Activated naive CD8-positive, alpha-beta T cell treated with anti-CD3 and anti-CD28 coated beads, Interleukin-2, amount 50 U/mL, for 24 hours (primary cell): ENCODE results near the gene DRD4.

Experiments used
- ATAC-seq: fragments of 150-1000 bp; cut with Tn5 transposase; one replicate; pipeline ENCODE4 v1.10.0; 2021
- DNase-seq: peaks from one replicate; pipeline ENCODE4 v3.0.0; 2021
- H3K27ac Mint-ChIP-seq: one replicate; pipeline ENCODE4 v1.8.0; 2021; ENCODE audit warnings: mild to moderate bottlenecking, mixed read lengths
- H3K27me3 Mint-ChIP-seq: one replicate; pipeline ENCODE4 v1.8.0; 2021; ENCODE audit warnings: mixed read lengths
- H3K36me3 Mint-ChIP-seq: one replicate; pipeline ENCODE4 v1.8.0; 2021; ENCODE audit warnings: low read depth, mixed read lengths
- H3K4me1 Mint-ChIP-seq: one replicate; pipeline ENCODE4 v1.8.0; 2021; ENCODE audit warnings: mixed read lengths
- H3K4me3 Mint-ChIP-seq: one replicate; pipeline ENCODE4 v1.8.0; 2021; ENCODE audit warnings: mild to moderate bottlenecking, moderate library complexity, mixed read lengths
- H3K9me3 Mint-ChIP-seq: one replicate; pipeline ENCODE4 v1.8.0; 2021; ENCODE audit warnings: mixed read lengths

The DRD4 gene

DNA sequence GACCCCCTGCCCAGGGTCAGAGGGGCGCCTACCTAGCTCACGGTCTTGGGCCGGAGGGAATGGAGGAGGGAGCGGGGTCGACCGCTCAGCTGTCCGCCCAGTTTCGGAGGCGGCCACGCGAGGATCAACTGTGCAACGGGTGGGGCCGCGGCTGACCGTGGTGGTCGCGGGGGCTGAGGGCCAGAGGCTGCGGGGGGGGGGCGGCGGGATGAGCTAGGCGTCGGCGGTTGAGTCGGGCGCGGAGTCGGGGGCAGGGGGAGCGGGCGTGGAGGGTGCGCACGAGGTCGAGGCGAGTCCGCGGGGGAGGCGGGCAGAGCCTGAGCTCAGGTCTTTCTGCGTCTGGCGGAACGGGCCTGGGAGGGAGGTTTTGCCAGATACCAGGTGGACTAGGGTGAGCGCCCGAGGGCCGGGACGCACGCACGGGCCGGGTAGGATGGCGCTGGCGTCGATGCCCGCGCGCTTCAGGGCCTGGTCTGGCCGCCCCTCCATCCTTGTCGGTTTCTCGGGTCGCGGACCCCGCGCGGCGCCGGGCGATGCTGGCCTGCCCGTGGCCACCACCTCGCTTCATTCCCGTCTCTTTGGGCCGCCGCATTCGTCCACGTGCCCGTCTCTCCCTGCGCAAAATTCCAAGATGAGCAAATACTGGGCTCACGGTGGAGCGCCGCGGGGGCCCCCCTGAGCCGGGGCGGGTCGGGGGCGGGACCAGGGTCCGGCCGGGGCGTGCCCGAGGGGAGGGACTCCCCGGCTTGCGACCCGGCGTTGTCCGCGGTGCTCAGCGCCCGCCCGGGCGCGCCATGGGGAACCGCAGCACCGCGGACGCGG, at the start of gene DRD4:
Gene DRD4 (plus strand): TSS at position 759 of the 822 bp plus-strand sequence. CDS start 36 bp downstream, at position 795.
- ATAC-seq (no peak), DNase-seq (no peak)
- H3K4me1 Mint-ChIP-seq = peaks cover 17% of the 10 kb centered on the region
- peaks cover 4% of the 10 kb centered on the region for H3K36me3 Mint-ChIP-seq
- H3K4me3 Mint-ChIP-seq = peak within 1 kb of the TSS; percentile 8
- no peak within 1 kb of the TSS for H3K27ac Mint-ChIP-seq
- peaks cover 26% of the 10 kb centered on the region for H3K27me3 Mint-ChIP-seq
- no peaks in the 10 kb centered on the region for H3K9me3 Mint-ChIP-seq

DNA sequence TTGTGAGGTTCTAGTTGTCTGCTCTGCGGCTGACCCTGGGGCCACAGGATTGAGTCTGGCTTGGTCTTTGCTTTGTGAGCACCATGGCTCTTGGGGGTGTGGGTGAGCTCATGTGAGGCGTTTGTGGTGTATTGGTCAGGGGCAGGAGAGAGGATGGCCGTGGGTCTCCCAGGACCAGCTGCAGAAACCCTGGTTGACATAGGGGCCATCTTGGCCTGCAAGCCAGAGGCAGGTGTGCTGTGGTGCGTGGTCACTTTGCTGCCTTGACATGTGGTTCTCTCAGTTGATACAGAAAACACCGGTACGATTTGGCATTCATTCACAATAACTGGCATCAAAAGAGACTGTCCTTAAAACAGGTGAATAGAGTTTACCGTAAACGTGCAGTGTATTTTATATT, 49.5 kb upstream of the DRD4 start:
- Mint-ChIP-seq H3K4me1 (peaks cover 26% of the 10 kb centered on the region), H3K9me3 (no peaks in the 10 kb centered on the region), H3K27ac (peak overlapping the region; percentile 92), H3K4me3 (peak overlapping the region; percentile 61), H3K36me3 (peaks cover 39% of the 10 kb centered on the region), H3K27me3 (no peaks in the 10 kb centered on the region)
- DNase-seq (no peak), ATAC-seq (peak; percentile 6)

DNA sequence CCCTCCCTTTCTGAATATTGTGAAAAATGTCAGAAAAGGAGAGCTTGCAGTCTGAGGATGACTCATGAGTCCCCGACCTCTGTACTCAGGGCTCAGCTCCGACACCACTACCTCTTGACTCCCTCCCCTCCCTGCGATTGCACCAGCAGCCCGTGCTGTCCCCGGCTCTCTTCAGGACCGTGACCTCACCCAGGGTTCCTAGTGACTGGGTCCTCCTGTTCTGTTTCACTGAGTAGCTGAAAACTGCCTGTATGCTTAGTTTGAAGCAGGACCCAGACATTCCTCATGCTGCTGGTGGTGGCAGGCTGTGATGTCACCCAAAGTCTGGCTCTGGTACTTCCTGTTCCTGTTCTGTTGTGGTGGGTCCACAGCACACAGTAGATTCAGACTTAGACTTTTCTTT, 49.1 kb upstream of the DRD4 start:
- ATAC-seq (peak; percentile 100), DNase-seq (peak; percentile 65)
- H3K27ac Mint-ChIP-seq = peak overlapping the region; percentile 92
- peak overlapping the region; percentile 61 for H3K4me3 Mint-ChIP-seq
- H3K4me1 Mint-ChIP-seq = peaks cover 26% of the 10 kb centered on the region
- H3K27me3 Mint-ChIP-seq = no peaks in the 10 kb centered on the region
- peaks cover 39% of the 10 kb centered on the region for H3K36me3 Mint-ChIP-seq
- no peaks in the 10 kb centered on the region for H3K9me3 Mint-ChIP-seq

DNA sequence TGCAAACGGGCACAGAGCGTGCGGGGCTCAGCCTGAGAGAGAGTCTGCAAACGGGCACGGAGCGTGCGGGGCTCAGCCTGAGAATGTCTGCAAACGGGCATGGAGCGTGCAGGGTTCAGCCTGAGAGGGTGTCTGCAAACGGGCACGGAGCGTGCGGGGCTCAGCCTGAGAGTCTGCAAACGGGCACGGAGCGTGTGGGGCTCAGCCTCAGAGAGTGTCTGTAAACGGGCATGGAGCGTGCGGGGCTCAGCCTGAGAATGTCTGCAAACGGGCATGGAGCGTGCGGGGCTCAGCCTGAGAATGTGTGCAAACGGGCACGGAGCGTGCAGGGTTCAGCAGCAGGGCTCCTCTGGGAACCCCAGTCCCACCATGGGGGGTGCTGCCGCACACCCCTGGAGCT, 47.3 kb upstream of the DRD4 start:
- ATAC-seq = no peak
- Mint-ChIP-seq H3K27ac (no peak overlapping the region), H3K27me3 (no peaks in the 10 kb centered on the region), H3K36me3 (peaks cover 41% of the 10 kb centered on the region), H3K4me1 (peaks cover 29% of the 10 kb centered on the region), H3K9me3 (no peaks in the 10 kb centered on the region), H3K4me3 (no peak overlapping the region)
- no peak for DNase-seq

DNA sequence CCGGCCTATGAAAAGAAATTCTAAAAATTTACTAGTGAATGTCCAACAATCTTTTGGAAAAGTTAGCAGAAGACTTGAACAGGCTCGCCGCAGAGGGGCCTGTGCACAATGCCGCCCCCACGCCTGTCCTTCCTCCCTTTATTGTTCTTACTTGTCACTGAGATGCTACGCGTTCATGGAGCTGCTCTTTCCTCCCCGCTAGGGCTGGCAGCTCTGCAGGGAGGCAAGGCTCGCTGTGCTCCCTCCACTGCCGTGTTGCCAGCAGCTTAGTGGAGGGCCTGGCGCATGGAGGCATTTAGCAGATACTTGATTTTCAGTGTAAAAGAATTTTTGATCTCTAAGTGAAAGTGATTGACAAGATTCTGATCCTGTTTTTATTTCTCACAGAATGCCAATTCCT, 46.1 kb upstream of the DRD4 start:
- Mint-ChIP-seq H3K27ac (no peak overlapping the region), H3K36me3 (peaks cover 45% of the 10 kb centered on the region), H3K4me1 (peaks cover 29% of the 10 kb centered on the region), H3K9me3 (no peaks in the 10 kb centered on the region), H3K27me3 (no peaks in the 10 kb centered on the region), H3K4me3 (no peak overlapping the region)
- no peak for ATAC-seq
- no peak for DNase-seq

DNA sequence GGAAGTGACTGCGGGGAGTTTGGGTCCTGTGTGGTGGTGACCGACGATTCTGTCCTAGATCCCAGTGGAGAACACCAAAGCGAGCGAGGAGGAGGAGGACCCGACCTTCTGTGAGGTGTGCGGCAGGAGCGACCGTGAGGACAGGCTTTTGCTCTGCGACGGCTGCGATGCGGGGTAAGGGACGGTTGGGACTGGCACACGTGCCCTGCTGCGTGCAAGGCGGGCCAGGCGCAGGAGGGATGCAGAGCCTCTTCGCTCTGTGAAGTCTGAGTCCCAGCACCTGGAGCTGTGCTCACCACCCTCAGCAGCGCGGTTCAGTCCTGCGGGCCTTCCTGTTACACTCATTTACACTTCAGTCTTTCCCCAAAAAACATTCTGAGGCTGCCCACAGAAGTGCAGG, 44.6 kb upstream of the DRD4 start:
- H3K4me3 Mint-ChIP-seq = no peak overlapping the region
- peaks cover 23% of the 10 kb centered on the region for H3K4me1 Mint-ChIP-seq
- ATAC-seq (no peak), DNase-seq (no peak)
- no peaks in the 10 kb centered on the region for H3K27me3 Mint-ChIP-seq
- H3K36me3 Mint-ChIP-seq = peaks cover 49% of the 10 kb centered on the region
- H3K9me3 Mint-ChIP-seq = no peaks in the 10 kb centered on the region
- H3K27ac Mint-ChIP-seq = no peak overlapping the region

DNA sequence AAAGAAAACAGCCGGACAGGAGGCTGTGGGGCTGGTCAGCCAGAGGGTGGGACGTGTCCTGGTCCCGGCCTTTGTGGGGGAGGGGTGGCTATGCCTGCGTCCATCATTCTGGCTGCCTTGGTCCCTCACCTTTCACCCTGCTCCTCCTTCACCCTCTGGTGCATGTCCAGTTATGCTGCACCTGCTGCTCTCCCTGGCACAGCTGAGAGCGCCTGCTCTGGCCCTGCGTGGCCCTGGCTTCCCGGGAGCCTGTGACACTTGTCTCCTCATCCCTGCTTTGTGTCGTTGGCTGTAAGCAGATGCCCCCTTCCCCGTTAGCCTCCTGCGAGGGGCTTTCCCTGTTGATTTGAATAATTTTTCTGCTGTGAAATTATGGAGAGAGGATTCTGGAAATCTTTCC, 44.2 kb upstream of the DRD4 start:
- Mint-ChIP-seq H3K9me3 (no peaks in the 10 kb centered on the region), H3K4me1 (peaks cover 19% of the 10 kb centered on the region), H3K36me3 (peaks cover 48% of the 10 kb centered on the region), H3K27ac (no peak overlapping the region), H3K27me3 (no peaks in the 10 kb centered on the region), H3K4me3 (no peak overlapping the region)
- no peak for ATAC-seq
- DNase-seq = no peak

DNA sequence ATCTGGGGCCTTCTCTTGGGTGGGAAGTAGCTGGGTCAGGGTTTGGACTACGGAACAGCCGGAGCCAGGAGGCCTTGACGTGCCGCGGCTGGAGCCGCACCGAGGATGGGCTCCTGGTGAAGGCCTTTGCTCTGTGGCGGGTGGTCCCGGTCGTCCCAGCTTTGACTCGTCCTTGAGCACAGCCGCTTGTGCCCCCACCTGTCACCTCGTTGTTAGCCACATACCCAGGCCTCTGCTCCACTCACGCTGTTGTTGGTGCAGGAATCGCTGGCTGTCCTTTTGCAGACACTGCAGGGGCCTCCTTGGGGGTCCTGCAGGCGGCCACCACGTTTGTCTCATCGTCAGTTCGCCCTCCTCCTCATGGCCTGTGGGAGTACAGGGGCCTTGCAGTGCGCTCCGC, 43.7 kb upstream of the DRD4 start:
- H3K36me3 Mint-ChIP-seq = peaks cover 44% of the 10 kb centered on the region
- peaks cover 14% of the 10 kb centered on the region for H3K4me1 Mint-ChIP-seq
- no peak overlapping the region for H3K4me3 Mint-ChIP-seq
- no peak for ATAC-seq
- H3K27ac Mint-ChIP-seq = no peak overlapping the region
- no peaks in the 10 kb centered on the region for H3K9me3 Mint-ChIP-seq
- no peaks in the 10 kb centered on the region for H3K27me3 Mint-ChIP-seq
- DNase-seq = no peak

DNA sequence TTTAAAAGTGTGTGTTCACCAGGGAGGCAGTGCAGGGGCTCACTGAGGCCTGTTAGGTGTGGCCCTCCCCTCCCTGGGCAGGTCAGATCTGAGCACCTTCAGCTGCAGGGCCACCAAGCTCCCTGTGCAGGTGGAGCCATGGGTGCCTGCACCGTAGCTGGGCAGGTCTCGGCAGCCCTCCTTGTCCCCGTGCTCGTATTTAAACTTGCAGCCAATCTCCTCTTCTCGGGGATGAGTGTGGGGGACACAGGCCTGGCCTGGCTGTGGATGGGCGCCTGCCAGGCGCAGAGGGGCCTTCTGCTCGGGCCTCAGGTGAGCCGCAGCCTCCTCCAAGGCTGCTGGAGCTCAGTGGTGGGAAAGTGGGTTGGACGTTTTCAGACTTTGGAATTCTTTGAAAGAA, 41.7 kb upstream of the DRD4 start:
- H3K27ac Mint-ChIP-seq = no peak overlapping the region
- DNase-seq (no peak), ATAC-seq (no peak)
- no peaks in the 10 kb centered on the region for H3K27me3 Mint-ChIP-seq
- peaks cover 10% of the 10 kb centered on the region for H3K4me1 Mint-ChIP-seq
- H3K9me3 Mint-ChIP-seq = no peaks in the 10 kb centered on the region
- no peak overlapping the region for H3K4me3 Mint-ChIP-seq
- peaks cover 40% of the 10 kb centered on the region for H3K36me3 Mint-ChIP-seq

DNA sequence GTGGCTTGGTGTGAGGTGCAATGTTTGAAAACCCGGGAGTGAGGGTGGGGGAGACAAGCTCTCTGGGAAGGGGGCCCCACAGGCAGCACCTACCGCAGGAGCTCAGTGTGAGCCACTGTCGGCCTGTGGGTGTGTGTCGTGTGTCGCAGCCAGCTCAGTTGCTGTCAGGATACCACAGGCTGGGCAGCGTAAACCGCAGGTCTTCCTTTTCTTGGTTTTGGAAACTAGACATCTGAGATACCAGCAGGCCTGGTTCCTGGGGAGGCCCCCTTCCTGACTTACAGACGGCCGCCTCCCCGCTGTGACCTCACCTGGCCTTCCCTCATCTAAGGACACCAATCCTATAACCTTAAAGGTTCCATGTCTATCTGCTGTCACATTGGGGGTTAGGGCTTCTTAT, 40.7 kb upstream of the DRD4 start:
- no peak for DNase-seq
- H3K4me1 Mint-ChIP-seq = peaks cover 10% of the 10 kb centered on the region
- H3K27ac Mint-ChIP-seq = peak overlapping the region; percentile 46
- no peak overlapping the region for H3K4me3 Mint-ChIP-seq
- no peaks in the 10 kb centered on the region for H3K9me3 Mint-ChIP-seq
- H3K27me3 Mint-ChIP-seq = no peaks in the 10 kb centered on the region
- peaks cover 36% of the 10 kb centered on the region for H3K36me3 Mint-ChIP-seq
- peak; percentile 41 for ATAC-seq

DNA sequence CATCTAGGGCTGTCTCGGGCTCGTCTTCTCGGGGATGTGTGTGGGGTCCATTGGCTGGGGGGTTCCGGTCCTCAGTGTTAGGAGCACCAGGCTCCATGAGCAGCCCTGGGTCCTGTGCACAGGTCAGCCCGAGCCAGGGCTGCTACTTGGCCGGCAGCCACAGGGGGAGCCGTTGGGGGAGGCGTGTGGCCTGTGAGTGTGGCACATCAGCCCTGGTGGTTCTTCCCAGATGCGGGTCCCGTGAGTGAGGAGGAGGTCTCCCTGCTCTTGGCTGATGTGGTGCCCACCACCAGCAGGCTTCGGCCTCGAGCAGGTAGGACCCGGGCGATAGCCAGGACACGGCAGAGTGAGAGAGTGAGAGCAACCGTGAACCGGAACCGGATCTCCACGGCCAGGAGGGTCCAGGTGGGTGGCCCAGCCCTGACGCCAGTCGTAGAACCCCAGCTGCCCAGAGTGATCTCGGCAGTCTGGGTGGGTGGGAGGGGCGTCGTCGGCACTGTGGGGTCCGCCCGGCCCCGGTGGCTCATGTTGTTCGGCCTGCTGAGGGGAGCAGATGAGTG, 39.8 kb upstream of the DRD4 start:
- H3K9me3 Mint-ChIP-seq = no peaks in the 10 kb centered on the region
- peaks cover 10% of the 10 kb centered on the region for H3K4me1 Mint-ChIP-seq
- DNase-seq (no peak), ATAC-seq (peak; percentile 23)
- H3K27ac Mint-ChIP-seq = no peak overlapping the region
- H3K4me3 Mint-ChIP-seq = no peak overlapping the region
- H3K36me3 Mint-ChIP-seq = peaks cover 40% of the 10 kb centered on the region
- H3K27me3 Mint-ChIP-seq = no peaks in the 10 kb centered on the region

DNA sequence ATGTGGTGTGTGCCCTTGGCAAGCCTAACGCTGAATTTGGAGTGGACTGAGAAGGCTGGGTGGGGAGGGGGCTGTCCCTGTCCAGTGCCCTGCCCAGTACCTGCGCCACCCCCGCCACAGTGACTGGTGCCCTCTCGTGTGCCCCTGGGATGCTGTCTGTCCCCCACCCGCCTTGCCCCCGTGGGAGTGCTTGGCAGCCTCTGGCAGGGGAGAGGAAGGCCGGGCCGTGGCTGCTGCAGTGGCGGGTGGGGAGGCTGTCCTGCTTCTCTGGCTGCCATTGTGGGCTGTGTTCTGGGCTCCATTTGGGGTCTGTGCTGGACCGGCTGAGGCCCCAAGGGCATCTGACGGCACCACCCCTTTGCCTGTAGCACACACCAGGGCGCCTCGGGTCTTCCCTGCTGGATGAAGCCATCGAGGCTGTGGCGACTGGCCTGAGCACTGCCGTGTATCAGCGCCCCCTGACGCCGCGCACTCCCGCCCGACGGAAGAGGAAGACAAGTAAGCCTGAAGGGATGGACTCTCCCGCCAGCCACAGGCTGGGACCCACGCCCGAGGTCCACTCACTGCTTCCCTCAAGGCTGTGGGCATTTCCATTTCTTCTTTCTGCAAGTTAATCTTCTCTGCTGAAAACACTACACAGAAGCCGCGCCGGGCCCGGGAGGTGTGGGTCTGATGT, 38.9 kb upstream of the DRD4 start:
- Mint-ChIP-seq H3K36me3 (peaks cover 39% of the 10 kb centered on the region), H3K27me3 (no peaks in the 10 kb centered on the region), H3K4me1 (peaks cover 10% of the 10 kb centered on the region), H3K27ac (no peak overlapping the region), H3K9me3 (no peaks in the 10 kb centered on the region), H3K4me3 (no peak overlapping the region)
- DNase-seq = no peak
- ATAC-seq = no peak

DNA sequence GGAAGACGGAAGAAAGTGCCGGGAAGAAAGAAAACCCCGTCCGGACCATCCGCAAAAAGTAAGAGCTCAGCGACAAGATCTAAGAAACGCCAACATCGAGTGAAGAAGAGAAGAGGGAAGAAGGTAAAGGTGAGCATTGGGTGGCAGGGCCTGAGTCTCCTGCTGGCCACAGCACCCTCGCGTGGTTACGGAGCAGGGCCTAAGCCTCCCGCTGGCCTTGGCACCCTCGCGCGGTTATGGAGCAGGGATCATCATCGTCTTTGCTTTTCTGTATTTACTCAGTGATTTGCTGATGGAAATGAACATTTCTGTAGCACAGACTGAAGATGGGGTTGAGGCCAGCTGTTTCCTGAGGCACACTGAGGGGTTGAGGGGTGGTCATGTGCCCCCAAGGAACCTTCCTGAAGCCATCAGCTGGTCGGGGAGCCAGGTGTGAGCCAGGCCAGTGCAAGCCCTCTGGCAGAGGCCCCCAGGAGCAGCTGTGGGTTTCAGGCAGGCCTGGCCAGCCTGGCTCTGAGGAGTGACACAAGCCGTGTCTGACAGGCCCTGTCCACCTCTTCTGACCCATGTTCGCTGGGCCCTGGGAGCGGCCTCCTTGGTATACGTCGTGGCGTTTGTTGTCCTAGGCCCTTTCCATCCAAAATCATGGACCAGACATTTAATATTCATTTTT, 35.4 kb upstream of the DRD4 start:
- Mint-ChIP-seq H3K4me1 (peaks cover 4% of the 10 kb centered on the region), H3K36me3 (peaks cover 40% of the 10 kb centered on the region), H3K9me3 (no peaks in the 10 kb centered on the region), H3K27ac (no peak overlapping the region), H3K4me3 (no peak overlapping the region), H3K27me3 (no peaks in the 10 kb centered on the region)
- ATAC-seq (no peak), DNase-seq (no peak)

DNA sequence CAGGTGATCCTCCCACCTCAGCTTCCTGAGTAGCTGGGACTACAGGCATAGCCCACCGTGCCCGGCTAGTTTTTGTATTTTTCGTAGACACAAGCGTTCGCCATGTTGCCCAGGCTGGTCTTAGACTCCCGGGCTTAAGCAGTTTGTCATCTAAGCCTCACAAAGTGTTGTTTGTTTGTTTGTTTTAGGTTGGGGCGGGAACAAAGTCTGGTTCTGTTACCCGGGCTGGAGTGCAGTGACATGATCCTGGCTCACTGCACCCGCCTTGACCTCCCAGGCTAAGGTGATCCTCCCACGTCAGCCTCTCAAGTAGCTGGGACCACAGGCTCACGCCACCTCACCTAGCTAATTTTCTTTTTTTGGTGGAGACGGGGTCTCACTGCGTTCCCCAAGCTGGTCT, 33.9 kb upstream of the DRD4 start:
- Mint-ChIP-seq H3K27me3 (no peaks in the 10 kb centered on the region), H3K27ac (no peak overlapping the region), H3K36me3 (peaks cover 37% of the 10 kb centered on the region), H3K4me3 (no peak overlapping the region), H3K4me1 (peaks cover 4% of the 10 kb centered on the region), H3K9me3 (no peaks in the 10 kb centered on the region)
- no peak for ATAC-seq
- DNase-seq = no peak
